NCI-H187 treated with DMSO at 0.1 percent for 48 hours (cell line): ENCODE data around the gene IFITM10.

Experiments used
- DNase-seq: peaks from one replicate; lab custom pipeline; 2025; lab: John Stamatoyannopoulos, UW

Gene IFITM10

GRCh38 chr11:1717745-1718144 lies 32.6 kb downstream of the IFITM10 start:
- DNase-seq: no peak

- no peak for DNase-seq
Measured at GRCh38 chr11:1714908-1715885, 35.2 kb downstream of the IFITM10 start.

GRCh38 chr11:1708716-1709115 lies 41.7 kb downstream of the IFITM10 start:
- DNase-seq: no peak

- DNase-seq: no peak
Measured at GRCh38 chr11:1707751-1708150, 42.6 kb downstream of the IFITM10 start.

GRCh38 chr11:1706634-1707400 lies 43.6 kb downstream of the IFITM10 start:
- no peak for DNase-seq

GRCh38 chr11:1705126-1706052 lies 45.0 kb downstream of the IFITM10 start:
- DNase-seq: no peak

GRCh38 chr11:1703146-1703545 lies 47.2 kb downstream of the IFITM10 start:
- DNase-seq: no peak

- no peak for DNase-seq
Measured at GRCh38 chr11:1702506-1702905, 47.9 kb downstream of the IFITM10 start.

- no peak for DNase-seq
Measured at GRCh38 chr11:1701091-1701807, 49.1 kb downstream of the IFITM10 start.

- DNase-seq: no peak
Measured at GRCh38 chr11:1699771-1700170, 50.6 kb downstream of the IFITM10 start.

- no peak for DNase-seq
Measured at GRCh38 chr11:1696608-1697570, 53.5 kb downstream of the IFITM10 start, which contains the start of gene KRTAP5-6. TSS of gene KRTAP5-6 (plus strand) at chr11:1697195. CDS start at chr11:1697246, 51 bp downstream.

- DNase-seq: no peak
Measured at GRCh38 chr11:1695548-1696108, 54.8 kb downstream of the IFITM10 start.

- no peak for DNase-seq
Measured at GRCh38 chr11:1694846-1695547, 55.4 kb downstream of the IFITM10 start.

GRCh38 chr11:1694064-1694845 lies 56.1 kb downstream of the IFITM10 start:
- DNase-seq: no peak

- no peak for DNase-seq
Measured at GRCh38 chr11:1693327-1694063, 56.9 kb downstream of the IFITM10 start.

- DNase-seq: no peak
Measured at GRCh38 chr11:1692708-1693326, 57.6 kb downstream of the IFITM10 start.
